ENCODE results near the gene TRIP10.
"Not testable (repeated sequence)": the region's sequence is repeated elsewhere in the genome, so short reads cannot be mapped to it uniquely, and the experiment has no call there.

Gene TRIP10

GRCh38 chr19:6771648-6772027 is 32.2 kb downstream of the TRIP10 start:
- DNase-seq: not testable (repeated sequence)

GRCh38 chr19:6772028-6772865 is 32.8 kb downstream of the TRIP10 start, which contains the start of gene VAV1:
Gene VAV1, plus strand, starts transcription at chr19:6772708. Its CDS starts 100 bp downstream, at chr19:6772808.
- no peak for DNase-seq

GRCh38 chr19:6772866-6773322 is 33.4 kb downstream of the TRIP10 start:
- no peak for DNase-seq

GRCh38 chr19:6773323-6773931 is 33.9 kb downstream of the TRIP10 start:
- DNase-seq: no peak

- no peak for DNase-seq
These were observed 35.6 kb downstream of the TRIP10 start for GRCh38 chr19:6774821-6775707.

GRCh38 chr19:6776045-6776444 is 36.6 kb downstream of the TRIP10 start:
- DNase-seq: not testable (repeated sequence)

GRCh38 chr19:6776999-6777398 is 37.5 kb downstream of the TRIP10 start:
- no peak for DNase-seq

GRCh38 chr19:6777434-6777833 is 38.0 kb downstream of the TRIP10 start:
- DNase-seq: no peak

- DNase-seq: no peak
These were observed 38.9 kb downstream of the TRIP10 start for GRCh38 chr19:6778386-6778785.

- DNase-seq: no peak
These were observed 39.7 kb downstream of the TRIP10 start for GRCh38 chr19:6779206-6779605.

- no peak for DNase-seq
These were observed 47.9 kb downstream of the TRIP10 start for GRCh38 chr19:6787393-6787792.

- no peak for DNase-seq
These were observed 49.4 kb downstream of the TRIP10 start for GRCh38 chr19:6788896-6789295.

GRCh38 chr19:6790194-6791128 is 51.0 kb downstream of the TRIP10 start:
- no peak for DNase-seq

GRCh38 chr19:6791237-6791636 is 51.8 kb downstream of the TRIP10 start:
- DNase-seq: no peak

- DNase-seq: no peak
These were observed 53.9 kb downstream of the TRIP10 start for GRCh38 chr19:6793411-6793810.

GRCh38 chr19:6793973-6794372 is 54.5 kb downstream of the TRIP10 start:
- no peak for DNase-seq

GRCh38 chr19:6794686-6795431 is 55.4 kb downstream of the TRIP10 start:
- no peak for DNase-seq

- no peak for DNase-seq
These were observed 56.8 kb downstream of the TRIP10 start for GRCh38 chr19:6796278-6796677.

GRCh38 chr19:6797646-6798045 is 58.2 kb downstream of the TRIP10 start:
- DNase-seq: no peak

GRCh38 chr19:6800160-6800790 is 60.8 kb downstream of the TRIP10 start:
- DNase-seq: not testable (repeated sequence)

- DNase-seq: no peak
These were observed 61.6 kb downstream of the TRIP10 start for GRCh38 chr19:6800991-6801484.
